GM21619 (cell line): ENCODE results near the gene CUL4A.
"Not testable (repeated sequence)": the region's sequence is repeated elsewhere in the genome, so short reads cannot be mapped to it uniquely, and the experiment has no call there.

ENCODE experiments used
- ATAC-seq: cut with Tn5 transposase; IDR thresholded peaks from one replicate; pipeline ENCODE4 v1.9.1; 2021; ENCODE audit not compliant: unreplicated experiment

CUL4A gene

GRCh38 chr13:113233101-113233500 is 23.7 kb downstream of the CUL4A start:
- no peak for ATAC-seq

- no peak for ATAC-seq
Observed at GRCh38 chr13:113238536-113238935, 29.1 kb downstream of the CUL4A start.

GRCh38 chr13:113239357-113239756 is 29.9 kb downstream of the CUL4A start:
- no peak for ATAC-seq

- no peak for ATAC-seq
Observed at GRCh38 chr13:113239986-113240385, 30.6 kb downstream of the CUL4A start.

GRCh38 chr13:113241623-113242022 is 32.2 kb downstream of the CUL4A start:
- ATAC-seq = not testable (repeated sequence)

GRCh38 chr13:113243847-113244246 is 34.4 kb downstream of the CUL4A start:
- no peak for ATAC-seq

- no peak for ATAC-seq
Observed at GRCh38 chr13:113245849-113246796, 36.7 kb downstream of the CUL4A start.

- no peak for ATAC-seq
Observed at GRCh38 chr13:113252516-113253095, 43.2 kb downstream of the CUL4A start.

- not testable (repeated sequence) for ATAC-seq
Observed at GRCh38 chr13:113257908-113258307, 48.5 kb downstream of the CUL4A start.

- ATAC-seq = no peak
Observed at GRCh38 chr13:113258321-113259054, 49.1 kb downstream of the CUL4A start.

- no peak for ATAC-seq
Observed at GRCh38 chr13:113260996-113261395, 51.6 kb downstream of the CUL4A start.

GRCh38 chr13:113263016-113263415 is 53.6 kb downstream of the CUL4A start:
- ATAC-seq = not testable (repeated sequence)

- ATAC-seq = no peak
Observed at GRCh38 chr13:113267642-113268405, 58.4 kb downstream of the CUL4A start.

- ATAC-seq = no peak
Observed at GRCh38 chr13:113272031-113272430, 62.6 kb downstream of the CUL4A start.

GRCh38 chr13:113272701-113273181 is 63.3 kb downstream of the CUL4A start:
- no peak for ATAC-seq

GRCh38 chr13:113273321-113273720 is 63.9 kb downstream of the CUL4A start:
- no peak for ATAC-seq

- no peak for ATAC-seq
Observed at GRCh38 chr13:113273851-113274590, 64.6 kb downstream of the CUL4A start.

GRCh38 chr13:113274721-113275120 is 65.3 kb downstream of the CUL4A start:
- no peak for ATAC-seq

GRCh38 chr13:113275387-113275786 is 66.0 kb downstream of the CUL4A start:
- no peak for ATAC-seq

- ATAC-seq = no peak
Observed at GRCh38 chr13:113280126-113280525, 70.7 kb downstream of the CUL4A start.
